LHCN-M2 (cell line): Measurements from ENCODE around the gene TRIM36. TPM values are rescaled to one million over a fixed set of nuclear protein-coding genes. Genes with fewer than 3 reads are reported as not detected.

Source experiments
- total RNA-seq: library from RNA; depleted of rRNA; stranded (reverse); fragments of >200 nt; gene quantifications from 2 replicates; pipeline ENCODE4 v1.2.3, GENCODE V29; 2014; rRNA removed

The TRIM36 gene
- total RNA-seq, 1 experiment from 2014 or later = 3.9 TPM

Other genes starting within 250 kb of the TRIM36 start
- gene PGGT1B, start 93.0 kb upstream of the TRIM36 start, total RNA-seq = 9.3 and 11.0 TPM in 2 replicates
- gene CCDC112, start 126.7 kb upstream of the TRIM36 start, total RNA-seq = 10.2 and 12.4 TPM in 2 replicates